ENCODE measurements around the gene DUS1L. TPM values are rescaled to one million over a fixed set of nuclear protein-coding genes. Genes with fewer than 3 reads are reported as not detected.

Gene DUS1L
- total RNA-seq, 1 experiment from 2014 or later, result 176 TPM

GRCh38 chr17:82082456-82082855, 16.9 kb upstream of the DUS1L start:
- peaks cover 9% of the 10 kb centered on the region; the same call in 1 of the 2 replicates for H4K20me1 ChIP-seq (ENCODE audit: insufficient read depth)
- CTCF ChIA-PET, result no interaction called here
- H3K27ac ChIP-seq (ENCODE audit: low read depth, low read length), result no peak overlapping the region
- H3K27me3 ChIP-seq (ENCODE audit: insufficient read depth, low read length), result no peaks in the 10 kb centered on the region
- POLR2A ChIA-PET, result interaction anchor here (1.4 kb wide), 1 partner anchor 16 kb away, joined by 4 read pairs; the partner anchor contains the start of gene FASN
- no peak for DNase-seq (ENCODE audit: low read depth, low spot score)
- H2AFZ ChIP-seq (ENCODE audit: low read depth, low read length, poor library complexity, severe bottlenecking), result no peak overlapping the region
- no peaks in the 10 kb centered on the region for H3K4me1 ChIP-seq (ENCODE audit: control insufficient read depth in 1 of 2, insufficient read depth in 2 of 2, low read length in 2 of 2)
- H3K9me3 ChIP-seq (ENCODE audit: control insufficient read depth in 1 of 2, insufficient read depth in 1 of 2, low read depth in 1 of 2, low read length in 2 of 2), result no peaks in the 10 kb centered on the region
- H3K9ac ChIP-seq (ENCODE audit: low read length), result no peak overlapping the region
- TF ChIP-seq RAD21 (IDR thresholded peaks at IDR 0.05; ENCODE audit: low read depth), result no peak
- TF ChIP-seq ELF1 (IDR thresholded peaks at IDR 0.05; ENCODE audit: borderline replicate concordance, low read depth), result no peak
- TF ChIP-seq, protein P1, sequence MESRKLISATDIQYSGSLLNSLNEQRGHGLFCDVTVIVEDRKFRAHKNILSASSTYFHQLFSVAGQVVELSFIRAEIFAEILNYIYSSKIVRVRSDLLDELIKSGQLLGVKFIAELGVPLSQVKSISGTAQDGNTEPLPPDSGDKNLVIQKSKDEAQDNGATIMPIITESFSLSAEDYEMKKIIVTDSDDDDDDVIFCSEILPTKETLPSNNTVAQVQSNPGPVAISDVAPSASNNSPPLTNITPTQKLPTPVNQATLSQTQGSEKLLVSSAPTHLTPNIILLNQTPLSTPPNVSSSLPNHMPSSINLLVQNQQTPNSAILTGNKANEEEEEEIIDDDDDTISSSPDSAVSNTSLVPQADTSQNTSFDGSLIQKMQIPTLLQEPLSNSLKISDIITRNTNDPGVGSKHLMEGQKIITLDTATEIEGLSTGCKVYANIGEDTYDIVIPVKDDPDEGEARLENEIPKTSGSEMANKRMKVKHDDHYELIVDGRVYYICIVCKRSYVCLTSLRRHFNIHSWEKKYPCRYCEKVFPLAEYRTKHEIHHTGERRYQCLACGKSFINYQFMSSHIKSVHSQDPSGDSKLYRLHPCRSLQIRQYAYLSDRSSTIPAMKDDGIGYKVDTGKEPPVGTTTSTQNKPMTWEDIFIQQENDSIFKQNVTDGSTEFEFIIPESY (IDR thresholded peaks at IDR 0.05; ENCODE audit: extremely low read depth, insufficient replicate concordance, low read length), result no peak
- no peak for TF ChIP-seq POLR2A (IDR thresholded peaks at IDR 0.05; ENCODE audit: borderline replicate concordance, extremely low read depth, insufficient read depth, insufficient read length)
- TF ChIP-seq SRF (IDR thresholded peaks at IDR 0.05; ENCODE audit: low read depth), result no peak
- TF ChIP-seq CBX3 (IDR thresholded peaks at IDR 0.05; ENCODE audit: low read depth), result no peak
- no peak for TF ChIP-seq EGR1 (IDR thresholded peaks at IDR 0.05; ENCODE audit: low read depth)
- TF ChIP-seq YY1 (IDR thresholded peaks at IDR 0.05; ENCODE audit: extremely low read depth, insufficient replicate concordance, low read depth, low read length), result no peak
- no peak for TF ChIP-seq TCF7L2 (IDR thresholded peaks at IDR 0.05; ENCODE audit: borderline replicate concordance, extremely low read depth, insufficient read depth, insufficient read length)
- TF ChIP-seq EZH2phosphoT487 (IDR thresholded peaks at IDR 0.05; ENCODE audit: borderline replicate concordance), result no peak
- TF ChIP-seq ZNF274 (IDR thresholded peaks at IDR 0.05; ENCODE audit: low read depth, low read length), result no peak
- no peak for TF ChIP-seq SIN3A (IDR thresholded peaks at IDR 0.05; ENCODE audit: low read depth)
- TF ChIP-seq SP1 (IDR thresholded peaks at IDR 0.05; ENCODE audit: low read depth), result no peak
- TF ChIP-seq POLR2AphosphoS5 (IDR thresholded peaks at IDR 0.05; ENCODE audit: low read depth, low read length), result no peak
- no peak for TF ChIP-seq REST (IDR thresholded peaks at IDR 0.05; ENCODE audit: low read depth)
- TF ChIP-seq ZFX (IDR thresholded peaks at IDR 0.05), result no peak
- TF ChIP-seq ATF3 (IDR thresholded peaks at IDR 0.05), result no peak
- no peak for TF ChIP-seq JUND (IDR thresholded peaks at IDR 0.05)
- TF ChIP-seq CEBPB (IDR thresholded peaks at IDR 0.05; ENCODE audit: low read depth), result no peak
- TF ChIP-seq, protein P2, sequence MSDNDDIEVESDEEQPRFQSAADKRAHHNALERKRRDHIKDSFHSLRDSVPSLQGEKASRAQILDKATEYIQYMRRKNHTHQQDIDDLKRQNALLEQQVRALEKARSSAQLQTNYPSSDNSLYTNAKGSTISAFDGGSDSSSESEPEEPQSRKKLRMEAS (IDR thresholded peaks at IDR 0.05), result no peak
- H3K9me2 ChIP-seq (ENCODE audit: insufficient read depth), result no peaks in the 10 kb centered on the region
- peaks cover 21% of the 10 kb centered on the region; the same call in 1 of the 2 replicates for H3K79me2 ChIP-seq (ENCODE audit: insufficient read depth, low read length)
- no peak overlapping the region for H3K4me3 ChIP-seq (replicated peaks in 1 of 2; ENCODE audit: low read depth in 1 of 2, low read length in 2 of 2)
- no TSS peak for BruUV-seq (replicated peaks)
- RAD21 ChIA-PET (ENCODE audit: low non-redundant PET in 1 of 2, low total read pairs in 2 of 2, uncharacterized antibody in 2 of 2, unreplicated experiment in 2 of 2), result no interaction called here
- H3K4me2 ChIP-seq (ENCODE audit: low read length), result no peak overlapping the region
- ATAC-seq, result no peak
- H3K36me3 ChIP-seq (ENCODE audit: control insufficient read depth in 1 of 2, insufficient read depth in 2 of 2, low read length in 2 of 2), result peaks cover 67 to 82% of the 10 kb centered on the region in 2 experiments
- intact Hi-C loops (cut with micrococcal nuclease), result no loop called here
